HEK293T (cell line): ENCODE results near the gene CCNT2.

Experiments used
- BHLHE40 ChIP-seq: fragments of 450-650 bp; IDR thresholded peaks from 2 replicates; pipeline ENCODE4 v1.6.1; 2016; ENCODE audit warnings: mild to moderate bottlenecking, moderate library complexity, borderline replicate concordance
- ELF4 ChIP-seq: fragments of 450-650 bp; IDR thresholded peaks from 2 replicates; pipeline ENCODE4 v1.6.1; 2017; ENCODE audit warnings: antibody characterized with exemption
- FOXK2 ChIP-seq: fragments of 450-650 bp; IDR thresholded peaks from 2 replicates; pipeline ENCODE4 v1.6.1; 2016; ENCODE audit warnings: mild to moderate bottlenecking
- FOXM1 ChIP-seq: fragments of 450-650 bp; IDR thresholded peaks from 2 replicates; pipeline ENCODE4 v1.6.1; 2017; ENCODE audit warnings: mild to moderate bottlenecking, borderline replicate concordance
- L3MBTL2 ChIP-seq: fragments of 450-650 bp; conservative IDR thresholded peaks from 2 replicates; pipeline ENCODE4 v1.6.1; 2016; ENCODE audit warnings: mild to moderate bottlenecking
- LEF1 ChIP-seq: fragments of 450-650 bp; IDR thresholded peaks from 2 replicates; pipeline ENCODE4 v1.6.1; 2017; ENCODE audit warnings: mild to moderate bottlenecking, borderline replicate concordance
- NFRKB ChIP-seq: fragments of 450-650 bp; IDR thresholded peaks from 2 replicates; pipeline ENCODE4 v1.6.1; 2016; ENCODE audit warnings: mild to moderate bottlenecking, moderate library complexity
- SP1 ChIP-seq: fragments of 450-650 bp; IDR thresholded peaks from 2 replicates; pipeline ENCODE4 v1.6.1; 2017
- TF ChIP-seq, protein P1 (sequence below): fragments of 450-650 bp; IDR thresholded peaks from 2 replicates; pipeline ENCODE4 v1.6.1; 2016

DNA sequence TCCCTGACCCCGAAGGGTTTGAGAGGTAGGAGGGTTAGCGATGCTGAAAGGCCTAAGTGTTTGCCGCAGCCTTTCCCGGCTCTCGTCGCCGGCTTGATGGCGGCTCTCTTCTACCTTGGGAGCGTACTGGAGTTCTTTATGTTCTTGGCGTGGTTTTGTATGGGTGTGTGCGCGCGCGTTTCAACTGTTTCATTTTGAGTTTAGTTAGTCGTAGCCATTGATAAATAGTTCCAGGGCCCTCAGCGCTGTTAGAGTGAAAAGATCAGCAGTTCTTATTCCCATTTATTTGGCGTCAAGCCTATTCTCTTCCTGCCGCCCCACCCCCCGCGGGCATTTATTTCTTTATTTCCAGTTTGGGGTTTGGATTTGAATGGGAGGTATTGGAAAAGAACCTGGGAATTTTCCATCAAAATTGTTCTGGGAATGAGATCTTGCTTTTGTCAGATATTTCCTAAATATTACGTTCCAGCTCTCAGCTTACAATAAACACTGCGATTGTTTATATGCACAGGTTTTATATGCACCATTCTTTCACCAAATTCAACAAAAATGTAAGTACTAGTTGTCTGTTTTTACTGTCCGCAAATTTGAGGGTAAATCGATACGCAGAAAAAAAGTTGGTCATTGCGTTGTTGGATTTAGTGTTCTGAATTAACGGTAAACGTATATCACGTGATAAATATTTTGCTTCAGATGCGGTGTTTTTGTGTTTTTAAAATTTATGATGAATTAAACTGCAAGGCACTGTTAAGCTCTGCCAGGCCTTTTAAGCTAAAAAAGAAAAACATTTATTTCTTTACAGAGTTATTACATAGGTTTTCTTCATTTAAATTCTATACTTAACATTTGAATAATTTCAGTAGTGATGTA is 954 bp downstream of the CCNT2 start:
- no peak for TF ChIP-seq FOXM1
- TF ChIP-seq, protein P1, sequence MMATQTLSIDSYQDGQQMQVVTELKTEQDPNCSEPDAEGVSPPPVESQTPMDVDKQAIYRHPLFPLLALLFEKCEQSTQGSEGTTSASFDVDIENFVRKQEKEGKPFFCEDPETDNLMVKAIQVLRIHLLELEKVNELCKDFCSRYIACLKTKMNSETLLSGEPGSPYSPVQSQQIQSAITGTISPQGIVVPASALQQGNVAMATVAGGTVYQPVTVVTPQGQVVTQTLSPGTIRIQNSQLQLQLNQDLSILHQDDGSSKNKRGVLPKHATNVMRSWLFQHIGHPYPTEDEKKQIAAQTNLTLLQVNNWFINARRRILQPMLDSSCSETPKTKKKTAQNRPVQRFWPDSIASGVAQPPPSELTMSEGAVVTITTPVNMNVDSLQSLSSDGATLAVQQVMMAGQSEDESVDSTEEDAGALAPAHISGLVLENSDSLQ, result no peak
- no peak for TF ChIP-seq ELF4
- no peak for TF ChIP-seq BHLHE40
- no peak for TF ChIP-seq L3MBTL2
- no peak for TF ChIP-seq NFRKB
- no peak for TF ChIP-seq SP1
- TF ChIP-seq LEF1, result no peak
- no peak for TF ChIP-seq FOXK2
